ENCODE measurements around the gene ZNF326.

The ZNF326 gene

GRCh38 chr1:90023691-90024090 lies 28.8 kb downstream of the ZNF326 start:
- Histone ChIP-seq H3K4me3 (ENCODE audit: low read length) (no peak overlapping the region), H3K79me2 (ENCODE audit: control insufficient read depth, low read length) (no peaks in the 10 kb centered on the region), H3K4me1 (ENCODE audit: control insufficient read depth, low read length) (peaks cover 5% of the 10 kb centered on the region; the same call in 1 of the 2 replicates), H3K9me2 (replicated peaks; ENCODE audit: control insufficient read depth, low read length) (no peaks in the 10 kb centered on the region), H3K36me3 (ENCODE audit: control insufficient read depth, low read length) (peaks cover 74% of the 10 kb centered on the region), H3K9me3 (ENCODE audit: control insufficient read depth, insufficient read depth, low read length) (no peaks in the 10 kb centered on the region), H4K20me1 (ENCODE audit: control insufficient read depth, insufficient read depth, low read depth, low read length) (no peaks in the 10 kb centered on the region), H3K27me3 (ENCODE audit: control insufficient read depth, low read length) (no peaks in the 10 kb centered on the region), H3K27ac (ENCODE audit: low read depth, low read length) (no peak overlapping the region), H3F3A (ENCODE audit: control insufficient read depth, insufficient read depth) (peaks cover 3% of the 10 kb centered on the region; the same call in 1 of the 2 replicates), H3K4me2 (ENCODE audit: low read length) (no peak overlapping the region)
- no peak for TF ChIP-seq EZH2phosphoT487 (IDR thresholded peaks at IDR 0.05; ENCODE audit: borderline replicate concordance, low read length)
- TF ChIP-seq, protein P1, sequence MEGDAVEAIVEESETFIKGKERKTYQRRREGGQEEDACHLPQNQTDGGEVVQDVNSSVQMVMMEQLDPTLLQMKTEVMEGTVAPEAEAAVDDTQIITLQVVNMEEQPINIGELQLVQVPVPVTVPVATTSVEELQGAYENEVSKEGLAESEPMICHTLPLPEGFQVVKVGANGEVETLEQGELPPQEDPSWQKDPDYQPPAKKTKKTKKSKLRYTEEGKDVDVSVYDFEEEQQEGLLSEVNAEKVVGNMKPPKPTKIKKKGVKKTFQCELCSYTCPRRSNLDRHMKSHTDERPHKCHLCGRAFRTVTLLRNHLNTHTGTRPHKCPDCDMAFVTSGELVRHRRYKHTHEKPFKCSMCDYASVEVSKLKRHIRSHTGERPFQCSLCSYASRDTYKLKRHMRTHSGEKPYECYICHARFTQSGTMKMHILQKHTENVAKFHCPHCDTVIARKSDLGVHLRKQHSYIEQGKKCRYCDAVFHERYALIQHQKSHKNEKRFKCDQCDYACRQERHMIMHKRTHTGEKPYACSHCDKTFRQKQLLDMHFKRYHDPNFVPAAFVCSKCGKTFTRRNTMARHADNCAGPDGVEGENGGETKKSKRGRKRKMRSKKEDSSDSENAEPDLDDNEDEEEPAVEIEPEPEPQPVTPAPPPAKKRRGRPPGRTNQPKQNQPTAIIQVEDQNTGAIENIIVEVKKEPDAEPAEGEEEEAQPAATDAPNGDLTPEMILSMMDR (IDR thresholded peaks at IDR 0.05; ENCODE audit: low read depth, low read length, poor library complexity, severe bottlenecking): no peak

DNA sequence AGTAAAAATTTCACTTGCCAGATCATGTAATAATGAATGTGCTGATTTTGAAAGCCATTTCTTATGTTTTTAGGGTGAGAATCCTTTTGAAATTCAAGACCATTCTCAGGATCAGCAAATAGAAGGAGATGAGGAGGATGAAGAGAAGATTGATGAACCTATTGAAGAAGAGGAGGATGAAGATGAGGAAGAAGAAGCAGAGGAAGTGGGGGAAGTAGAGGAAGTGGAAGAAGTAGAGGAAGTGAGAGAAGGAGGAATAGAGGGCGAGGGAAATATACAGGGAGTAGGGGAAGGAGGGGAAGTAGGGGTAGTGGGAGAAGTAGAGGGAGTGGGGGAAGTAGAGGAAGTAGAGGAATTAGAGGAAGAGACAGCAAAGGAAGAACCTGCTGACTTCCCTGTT lies 32.4 kb downstream of the ZNF326 start:
- H3K4me3 ChIP-seq (ENCODE audit: low read length): no peak overlapping the region
- H3K36me3 ChIP-seq (ENCODE audit: control insufficient read depth, low read length): peaks cover 67% of the 10 kb centered on the region
- peaks cover 3% of the 10 kb centered on the region; the same call in 1 of the 2 replicates for H3F3A ChIP-seq (ENCODE audit: control insufficient read depth, insufficient read depth)
- H3K27ac ChIP-seq (ENCODE audit: low read depth, low read length): no peak overlapping the region
- peaks cover 5% of the 10 kb centered on the region; the same call in 1 of the 2 replicates for H3K4me1 ChIP-seq (ENCODE audit: control insufficient read depth, low read length)
- H3K9me3 ChIP-seq (ENCODE audit: control insufficient read depth, insufficient read depth, low read length): no peaks in the 10 kb centered on the region
- H3K79me2 ChIP-seq (ENCODE audit: control insufficient read depth, low read length): no peaks in the 10 kb centered on the region
- TF ChIP-seq, protein P1 (IDR thresholded peaks at IDR 0.05; ENCODE audit: low read depth, low read length, poor library complexity, severe bottlenecking): no peak
- TF ChIP-seq EZH2phosphoT487 (IDR thresholded peaks at IDR 0.05; ENCODE audit: borderline replicate concordance, low read length): no peak
- H3K9me2 ChIP-seq (replicated peaks; ENCODE audit: control insufficient read depth, low read length): no peaks in the 10 kb centered on the region
- no peaks in the 10 kb centered on the region for H3K27me3 ChIP-seq (ENCODE audit: control insufficient read depth, low read length)
- H4K20me1 ChIP-seq (ENCODE audit: control insufficient read depth, insufficient read depth, low read depth, low read length): no peaks in the 10 kb centered on the region
- H3K4me2 ChIP-seq (ENCODE audit: low read length): no peak overlapping the region

- no peak overlapping the region for H3K4me3 ChIP-seq (ENCODE audit: low read length)
- H3K4me2 ChIP-seq (ENCODE audit: low read length): no peak overlapping the region
- H3K9me2 ChIP-seq (replicated peaks; ENCODE audit: control insufficient read depth, low read length): no peaks in the 10 kb centered on the region
- no peak overlapping the region for H3K27ac ChIP-seq (ENCODE audit: low read depth, low read length)
- no peaks in the 10 kb centered on the region for H3K9me3 ChIP-seq (ENCODE audit: control insufficient read depth, insufficient read depth, low read length)
- H3K4me1 ChIP-seq (ENCODE audit: control insufficient read depth, low read length): no peaks in the 10 kb centered on the region
- no peaks in the 10 kb centered on the region for H3F3A ChIP-seq (ENCODE audit: control insufficient read depth, insufficient read depth)
- H3K36me3 ChIP-seq (ENCODE audit: control insufficient read depth, low read length): no peaks in the 10 kb centered on the region
- no peaks in the 10 kb centered on the region for H3K27me3 ChIP-seq (ENCODE audit: control insufficient read depth, low read length)
- TF ChIP-seq, protein P1 (IDR thresholded peaks at IDR 0.05; ENCODE audit: low read depth, low read length, poor library complexity, severe bottlenecking): no peak
- no peak for TF ChIP-seq EZH2phosphoT487 (IDR thresholded peaks at IDR 0.05; ENCODE audit: borderline replicate concordance, low read length)
- H4K20me1 ChIP-seq (ENCODE audit: control insufficient read depth, insufficient read depth, low read depth, low read length): no peaks in the 10 kb centered on the region
- no peaks in the 10 kb centered on the region for H3K79me2 ChIP-seq (ENCODE audit: control insufficient read depth, low read length)
Observed at GRCh38 chr1:90039652-90040051, 44.7 kb downstream of the ZNF326 start.

Measured in DOHH2 (cell line).